GM12892 (cell line): Measurements from ENCODE around the gene DOK3.

ENCODE experiments used
- DNase-seq: peaks from one replicate; pipeline ENCODE4 v3.0.0; 2011; ENCODE audit not compliant: insufficient read length
- FAIRE-seq: peaks from 2 replicates; lab custom pipeline; 2011; peaks lifted over from hg19 to GRCh38; lab: Jason Lieb, UNC
- POLR2A ChIP-seq: IDR thresholded peaks from 2 replicates; pipeline ENCODE4 v1.6.1; 2011; ENCODE audit warnings: low read depth, low read length, control low read depth
- POLR2AphosphoS5 ChIP-seq: IDR thresholded peaks from 2 replicates; pipeline ENCODE4 v1.6.1; 2011; ENCODE audit warnings: low read depth, low read length, control low read depth
- TAF1 ChIP-seq: IDR thresholded peaks from 2 replicates; pipeline ENCODE4 v1.6.1; 2011; ENCODE audit warnings: low read depth, mild to moderate bottlenecking, control low read depth, low read length, borderline replicate concordance

Gene DOK3

DNA sequence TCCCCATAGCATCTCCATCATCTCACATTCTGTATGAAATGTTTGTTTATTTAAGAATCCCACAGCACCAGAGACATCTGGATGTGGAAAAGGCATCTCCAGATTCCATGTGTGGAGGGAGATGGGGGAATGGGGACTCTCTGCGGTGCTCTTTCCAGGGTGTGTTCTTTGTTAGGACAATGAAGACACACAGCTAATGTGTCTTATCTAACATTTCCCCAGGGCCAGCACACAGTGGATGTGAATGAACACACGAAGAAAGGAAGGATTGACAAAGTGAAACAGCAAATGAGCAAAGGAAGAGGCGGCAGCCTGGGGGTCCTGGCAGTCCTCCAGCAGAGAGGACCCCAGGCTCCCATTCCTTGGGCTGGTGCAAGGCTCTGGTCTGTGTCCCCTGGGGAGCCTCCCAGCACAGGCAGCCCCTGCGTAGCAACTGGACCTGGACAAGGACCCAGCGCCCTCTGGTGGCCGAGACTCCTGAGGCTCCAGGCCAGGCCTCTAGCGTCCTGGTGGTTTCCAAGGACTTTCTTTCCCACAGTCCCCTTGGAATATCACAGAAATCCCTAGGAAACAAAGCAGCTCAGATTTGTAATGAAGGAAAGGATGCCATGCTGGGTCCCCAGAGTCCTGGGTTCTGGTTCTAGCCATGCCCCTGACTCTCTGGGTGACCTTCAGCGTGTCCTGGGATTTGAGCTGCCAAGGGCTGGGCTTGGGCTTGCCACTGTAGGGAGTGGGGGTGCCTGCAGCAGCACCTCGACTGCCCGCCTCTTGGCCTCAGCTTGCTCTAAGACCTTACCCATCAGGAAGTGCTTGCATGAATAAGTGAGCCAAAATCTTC is 8.7 kb downstream of the DOK3 start:
- TF ChIP-seq POLR2A (no peak), POLR2AphosphoS5 (no peak), TAF1 (no peak)
- FAIRE-seq (peak; percentile 89), DNase-seq (peak; percentile 72)

DNA sequence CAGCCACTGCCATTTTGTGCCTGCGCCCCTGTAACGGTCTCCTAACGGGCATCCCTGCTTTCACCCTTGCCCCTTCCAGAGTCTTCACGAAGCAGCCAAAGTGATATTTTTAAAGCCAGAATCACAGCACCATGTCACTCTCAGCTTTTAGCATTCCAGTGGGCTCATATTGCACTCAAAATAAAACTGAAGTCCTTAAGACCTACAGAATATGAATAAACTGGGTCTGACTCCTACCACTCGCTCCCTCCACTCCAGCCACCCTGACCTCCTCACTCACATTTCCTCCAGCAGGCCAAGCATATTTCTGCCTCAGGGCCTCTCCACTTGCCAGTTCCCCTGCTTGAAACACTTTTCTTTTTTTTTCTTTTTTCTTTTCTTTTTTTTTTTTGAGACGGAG is 9.8 kb downstream of the DOK3 start:
- FAIRE-seq (no peak), DNase-seq (no peak)

DNA sequence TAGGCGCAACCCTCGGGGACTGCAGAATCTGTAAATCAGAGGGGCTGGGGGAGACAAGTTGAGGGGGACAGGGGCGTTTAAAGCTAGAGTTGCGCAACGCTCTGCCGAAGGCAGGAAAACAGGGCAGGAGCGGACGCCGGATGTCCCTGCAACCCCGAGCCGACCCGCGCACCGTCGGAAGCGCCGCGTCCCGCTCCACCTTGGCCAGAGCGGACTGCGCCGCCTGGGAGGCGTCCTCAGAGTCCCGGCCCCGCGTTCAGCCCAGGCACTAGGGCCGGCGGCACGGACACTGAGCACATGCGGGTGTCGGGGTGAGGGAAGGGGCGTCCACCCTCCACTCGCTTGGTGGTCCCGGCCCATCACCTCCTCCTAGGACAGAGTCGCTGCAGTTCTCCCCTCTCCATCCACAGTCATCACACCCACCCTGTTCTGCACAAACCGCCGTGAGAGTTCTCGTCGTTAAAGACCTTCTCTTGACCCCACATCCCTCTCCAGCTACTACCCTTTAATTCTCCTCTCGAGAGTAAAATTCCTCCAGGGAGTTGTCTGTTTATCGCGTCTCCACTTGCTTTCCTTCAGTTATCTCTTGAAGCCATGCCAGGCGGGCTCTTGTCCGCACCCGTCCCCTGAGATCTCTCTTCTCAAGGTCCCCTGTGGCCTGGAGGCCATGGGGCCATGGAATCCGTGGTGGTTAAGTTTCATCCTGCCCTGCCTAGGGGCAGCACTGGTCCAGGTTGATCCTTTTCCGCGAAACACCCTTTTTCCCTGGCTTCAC is 11.4 kb downstream of the DOK3 start:
- FAIRE-seq (no peak), DNase-seq (no peak)
- no peak for TF ChIP-seq POLR2A
- no peak for TF ChIP-seq POLR2AphosphoS5
- no peak for TF ChIP-seq TAF1

More for the DNA sequence above, 9.8 kb downstream of the DOK3 start:
- TF ChIP-seq TAF1, result no peak
- no peak for TF ChIP-seq POLR2AphosphoS5
- no peak for TF ChIP-seq POLR2A

- FAIRE-seq (peak; percentile 89), DNase-seq (peak; percentile 98)
- TF ChIP-seq TAF1 (peak; percentile 83), POLR2AphosphoS5 (peak; percentile 94), POLR2A (peak; percentile 95)
Observed at GRCh38 chr5:177497292-177498012, 12.2 kb downstream of the DOK3 start, which contains the start of gene PDLIM7. PDLIM7 (minus strand) TSS chr5:177497604; CDS start chr5:177496512, 1,092 bp downstream.

DNA sequence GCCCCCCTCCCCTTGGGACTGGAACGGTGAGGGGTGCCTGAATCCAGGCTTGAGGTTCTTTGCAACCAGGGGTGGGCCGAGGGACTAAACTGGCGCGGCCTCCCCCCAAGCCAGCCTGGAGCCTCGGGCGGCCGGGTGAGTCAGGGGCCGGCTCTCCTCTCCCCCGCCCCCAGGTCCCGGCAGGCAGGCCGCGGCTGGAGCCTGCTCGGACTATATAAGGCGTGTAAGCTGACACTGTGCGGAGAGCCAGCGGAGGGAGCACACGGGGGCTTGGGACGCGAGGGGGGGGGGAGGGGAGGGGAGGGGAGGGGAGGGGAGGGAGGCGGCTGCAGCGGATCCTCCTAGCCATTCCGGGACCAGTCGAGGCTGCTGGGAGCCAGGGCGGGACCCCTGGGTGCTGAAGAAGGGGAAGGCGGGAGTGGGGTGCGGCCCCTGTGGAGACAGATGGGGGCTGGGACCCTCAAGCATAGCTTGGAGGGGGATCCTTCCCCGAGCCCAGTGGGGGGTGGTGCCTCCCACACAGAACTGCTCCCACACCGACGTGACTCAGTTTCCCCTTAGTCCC is 12.8 kb downstream of the DOK3 start:
- DNase-seq, result no peak
- no peak for TF ChIP-seq POLR2AphosphoS5
- no peak for TF ChIP-seq TAF1
- TF ChIP-seq POLR2A, result no peak
- FAIRE-seq, result peak; percentile 40

- FAIRE-seq (no peak), DNase-seq (no peak)
Observed at GRCh38 chr5:177496070-177496726, 13.4 kb downstream of the DOK3 start.

DNA sequence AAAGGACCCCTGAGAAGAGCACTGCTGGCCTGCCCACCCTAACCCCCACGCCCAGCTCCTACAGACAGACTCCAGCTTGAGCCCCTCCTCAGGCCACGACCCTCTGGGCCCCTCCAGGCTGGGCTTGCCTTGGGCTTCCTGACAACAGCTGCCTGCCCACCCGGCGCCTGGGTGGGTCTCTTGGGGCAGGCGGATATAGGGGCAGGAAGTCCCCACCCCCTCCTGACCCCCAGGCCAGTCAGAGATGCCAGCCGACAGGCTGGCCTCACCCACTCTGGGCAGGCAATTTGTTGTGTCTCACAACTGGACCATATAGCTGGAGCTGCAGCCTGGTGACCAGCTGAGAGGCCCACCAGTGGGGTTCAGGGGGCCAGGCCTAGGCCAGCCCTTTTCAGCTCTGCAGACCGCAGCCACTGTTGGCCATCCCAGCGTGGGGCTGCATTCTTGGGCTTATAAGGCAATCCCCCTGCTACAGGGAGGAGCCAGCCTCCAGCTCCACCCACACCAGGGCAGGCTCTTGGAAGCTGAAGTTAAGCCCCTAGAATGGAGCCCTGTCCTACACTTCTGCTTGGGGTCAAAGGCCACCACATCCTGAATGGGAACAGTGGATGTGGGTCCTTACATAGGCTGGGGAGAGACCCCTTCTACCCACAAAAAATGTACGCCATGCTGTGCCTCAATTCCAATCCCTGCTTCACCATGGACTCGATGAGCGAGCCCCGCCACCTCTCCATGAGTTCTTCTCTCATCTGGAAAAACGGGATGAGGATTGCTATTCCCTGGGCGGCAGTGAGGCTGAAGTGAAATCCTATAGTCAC is 14.2 kb downstream of the DOK3 start:
- FAIRE-seq (peak; percentile 71), DNase-seq (no peak)
- TF ChIP-seq POLR2AphosphoS5 (no peak), TAF1 (no peak), POLR2A (no peak)

More at GRCh38 chr5:177496070-177496726, 13.4 kb downstream of the DOK3 start:
- no peak for TF ChIP-seq TAF1
- TF ChIP-seq POLR2A, result no peak
- no peak for TF ChIP-seq POLR2AphosphoS5

- no peak for FAIRE-seq
- TF ChIP-seq POLR2A (no peak), TAF1 (no peak), POLR2AphosphoS5 (no peak)
- DNase-seq, result no peak
Observed at GRCh38 chr5:177494346-177495195, 15.1 kb downstream of the DOK3 start.
